Neutrophil (primary cell): ENCODE data around the gene ANAPC15.
"Not testable (repeated sequence)": the region's sequence is repeated elsewhere in the genome, so short reads cannot be mapped to it uniquely, and the experiment has no call there.

ENCODE experiments used
- H3K27ac ChIP-seq: fragments of 200-600 bp; sonication (generic); 2 replicates; pipeline ENCODE4 v1.5.1; 2016; ENCODE audit warnings: mild to moderate bottlenecking, moderate library complexity
- H3K27me3 ChIP-seq: fragments of 200-600 bp; sonication (generic); 2 replicates; pipeline ENCODE4 v1.6.0; 2016; ENCODE audit warnings: mild to moderate bottlenecking
- H3K36me3 ChIP-seq: fragments of 200-600 bp; sonication (generic); 2 replicates; pipeline ENCODE4 v1.5.1; 2017
- H3K4me1 ChIP-seq, 2 experiments: fragments of 200-600 bp in 1 of 2; sonication (generic) in 1 of 2; 1 replicate in 1 of 2; 2 replicates in 1 of 2; pipeline versions ENCODE4 v1.5.1 to v1.6.1; 2013 to 2016; ENCODE audit warnings: low read depth in 1 of 2, low read length in 1 of 2, mild to moderate bottlenecking in 1 of 2, moderate library complexity in 1 of 2; ENCODE audit not compliant: control insufficient read depth in 1 of 2, insufficient read depth in 1 of 2
- H3K4me3 ChIP-seq, 2 experiments: fragments of 200-600 bp in 1 of 2; sonication (generic) in 1 of 2; 1 replicate in 1 of 2; 2 replicates in 1 of 2; pipeline ENCODE4 v1.5.1; 2013 to 2016; ENCODE audit warnings: low read depth in 1 of 2, low read length in 1 of 2, mild to moderate bottlenecking in 1 of 2, moderate library complexity in 1 of 2
- H3K9me3 ChIP-seq: fragments of 200-600 bp; sonication (generic); 2 replicates; pipeline ENCODE4 v1.5.1; 2016
- TF ChIP-seq, protein P1 (sequence below): fragments of 200-600 bp; sonication (generic); IDR thresholded peaks from 2 replicates; pipeline ENCODE4 v1.5.1; 2016; ENCODE audit warnings: antibody characterized with exemption

The ANAPC15 gene

DNA sequence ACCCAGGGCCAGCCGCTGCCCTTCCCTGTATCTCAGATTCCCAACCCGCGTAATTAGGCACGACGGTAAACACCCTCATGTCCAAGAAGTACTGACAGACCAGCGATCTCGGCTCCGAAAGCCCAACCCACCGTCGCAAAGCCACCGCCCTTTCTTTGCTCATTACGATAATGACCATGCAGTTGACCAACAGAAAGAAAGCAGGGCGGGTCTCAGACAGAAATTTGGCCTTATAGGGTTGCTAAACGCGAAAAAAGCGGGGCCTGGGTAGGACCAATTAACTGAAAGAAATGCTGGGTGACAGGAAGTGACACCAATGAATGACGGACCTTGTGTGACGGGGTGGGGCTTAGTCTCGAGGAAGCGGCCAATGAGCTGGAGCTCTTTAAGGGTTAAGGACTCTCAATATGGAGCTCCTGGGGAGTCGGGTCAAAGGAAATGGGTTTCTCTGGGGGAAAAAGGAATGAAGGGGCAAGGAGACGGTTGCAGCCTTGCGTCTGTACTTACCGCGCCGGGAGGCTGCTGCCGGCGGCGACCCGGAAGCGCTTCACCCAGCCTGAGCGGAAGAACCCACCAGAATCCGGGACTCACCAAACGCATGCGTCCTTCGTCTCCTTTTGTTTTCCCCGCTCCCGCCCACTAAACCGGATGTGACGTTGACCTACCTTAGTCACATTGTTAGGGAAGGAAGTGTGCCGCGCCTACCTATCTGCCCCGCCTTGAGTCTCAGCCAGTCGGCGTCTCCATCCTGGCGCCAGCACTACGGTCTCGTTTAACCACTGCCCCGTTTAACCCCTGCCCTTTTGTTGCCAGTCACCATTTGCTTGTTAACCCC is at the start of gene ANAPC15:
ANAPC15 (minus strand) TSS at position 553 of the 835 bp plus-strand sequence. CDS start 1,419 bp downstream, outside the sequence.
- Histone ChIP-seq H3K27me3 (no peaks in the 10 kb centered on the region), H3K4me3 (peak within 1 kb of the TSS; percentile 67 to 78), H3K27ac (peak within 1 kb of the TSS; percentile 98), H3K36me3 (no peaks in the 10 kb centered on the region), H3K4me1 (peaks cover 58 to 59% of the 10 kb centered on the region in 2 experiments), H3K9me3 (no peaks in the 10 kb centered on the region)
- TF ChIP-seq, protein P1, sequence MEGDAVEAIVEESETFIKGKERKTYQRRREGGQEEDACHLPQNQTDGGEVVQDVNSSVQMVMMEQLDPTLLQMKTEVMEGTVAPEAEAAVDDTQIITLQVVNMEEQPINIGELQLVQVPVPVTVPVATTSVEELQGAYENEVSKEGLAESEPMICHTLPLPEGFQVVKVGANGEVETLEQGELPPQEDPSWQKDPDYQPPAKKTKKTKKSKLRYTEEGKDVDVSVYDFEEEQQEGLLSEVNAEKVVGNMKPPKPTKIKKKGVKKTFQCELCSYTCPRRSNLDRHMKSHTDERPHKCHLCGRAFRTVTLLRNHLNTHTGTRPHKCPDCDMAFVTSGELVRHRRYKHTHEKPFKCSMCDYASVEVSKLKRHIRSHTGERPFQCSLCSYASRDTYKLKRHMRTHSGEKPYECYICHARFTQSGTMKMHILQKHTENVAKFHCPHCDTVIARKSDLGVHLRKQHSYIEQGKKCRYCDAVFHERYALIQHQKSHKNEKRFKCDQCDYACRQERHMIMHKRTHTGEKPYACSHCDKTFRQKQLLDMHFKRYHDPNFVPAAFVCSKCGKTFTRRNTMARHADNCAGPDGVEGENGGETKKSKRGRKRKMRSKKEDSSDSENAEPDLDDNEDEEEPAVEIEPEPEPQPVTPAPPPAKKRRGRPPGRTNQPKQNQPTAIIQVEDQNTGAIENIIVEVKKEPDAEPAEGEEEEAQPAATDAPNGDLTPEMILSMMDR = peak; percentile 29

DNA sequence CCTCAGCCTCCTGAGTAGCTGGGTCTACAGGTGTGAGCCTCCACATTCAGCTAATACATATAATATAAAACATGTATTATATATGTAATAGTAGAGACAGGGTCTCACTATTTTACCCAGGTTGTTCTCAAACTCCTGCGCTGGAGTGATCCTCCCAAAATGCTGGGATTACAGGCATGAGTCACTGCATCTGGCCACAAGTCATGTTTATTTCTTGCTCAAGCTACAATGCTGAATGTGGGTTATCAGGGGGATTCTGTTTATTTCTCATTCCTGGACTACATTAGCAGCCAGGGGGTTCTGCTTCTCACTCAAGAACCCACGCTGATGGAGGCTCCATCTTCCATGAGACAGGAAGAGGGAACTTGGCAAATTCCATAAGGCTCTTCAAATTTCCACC is 47.8 kb upstream of the ANAPC15 start:
- TF ChIP-seq, protein P1 = no peak
- Histone ChIP-seq H3K4me3 (no peak overlapping the region), H3K4me1 (no peaks in the 10 kb centered on the region), H3K9me3 (no peaks in the 10 kb centered on the region), H3K27me3 (peaks cover 6% of the 10 kb centered on the region), H3K36me3 (no peaks in the 10 kb centered on the region), H3K27ac (no peak overlapping the region)

DNA sequence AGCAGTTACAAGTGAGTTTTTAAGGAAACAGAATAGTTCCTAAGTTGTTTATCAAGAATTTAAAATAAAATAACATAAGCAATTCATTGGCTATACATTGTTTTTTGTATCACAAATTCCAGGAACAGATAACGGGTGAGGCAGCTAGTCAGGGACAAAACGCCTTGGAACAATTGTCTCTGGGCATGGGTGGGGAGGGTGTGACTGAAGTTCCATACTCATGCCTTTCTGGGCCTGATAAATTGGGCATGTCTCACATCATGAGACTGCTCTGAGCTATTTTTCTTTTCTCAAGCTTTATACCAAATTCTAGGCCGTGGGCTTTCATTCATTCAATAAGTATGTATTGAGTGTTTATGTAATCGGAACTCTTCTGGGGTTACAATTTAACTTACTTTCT is 44.6 kb upstream of the ANAPC15 start:
- TF ChIP-seq, protein P1 = no peak
- Histone ChIP-seq H3K27ac (no peak overlapping the region), H3K4me3 (no peak overlapping the region), H3K27me3 (peaks cover 6% of the 10 kb centered on the region), H3K4me1 (no peaks in the 10 kb centered on the region), H3K9me3 (no peaks in the 10 kb centered on the region), H3K36me3 (no peaks in the 10 kb centered on the region)

DNA sequence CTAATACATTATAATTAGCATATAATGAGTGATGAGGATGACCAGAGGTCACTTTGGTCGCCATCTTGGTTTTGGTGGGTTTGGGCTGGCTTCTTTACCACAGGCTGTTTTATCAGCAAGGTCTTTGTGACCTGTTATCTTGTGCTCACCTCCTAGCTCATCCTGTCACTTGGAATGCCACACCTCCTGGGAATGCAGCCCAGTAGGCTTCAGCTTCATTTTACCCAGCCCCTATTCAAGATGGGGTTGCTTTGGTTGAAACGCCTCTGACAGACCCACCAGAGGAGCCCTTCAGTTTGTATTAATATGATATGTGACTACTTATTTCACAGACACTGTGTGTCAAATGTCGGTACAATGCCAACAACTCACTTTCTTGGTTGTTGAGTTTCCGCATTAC is 43.3 kb upstream of the ANAPC15 start:
- TF ChIP-seq, protein P1 = no peak

DNA sequence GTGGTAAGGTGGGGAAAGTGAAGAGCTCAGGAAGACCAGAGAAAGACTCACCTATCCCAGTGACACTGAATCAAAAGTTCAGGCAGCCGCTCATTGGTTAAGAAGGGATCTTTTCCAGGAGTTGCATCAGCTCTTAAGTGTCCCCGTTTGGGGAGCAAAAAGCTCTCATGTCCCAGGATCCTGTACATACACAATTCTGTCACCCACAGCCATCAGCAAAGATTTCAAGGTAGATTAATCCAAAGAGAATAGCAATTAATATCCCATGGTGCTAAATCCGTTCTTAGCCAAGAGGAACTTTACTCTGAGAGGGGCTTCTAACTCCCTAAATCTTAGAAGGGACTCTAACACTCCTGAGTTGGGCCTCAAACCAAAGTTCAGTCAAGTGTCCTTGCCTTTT is 42.3 kb upstream of the ANAPC15 start:
- H3K27me3 ChIP-seq = peaks cover 6% of the 10 kb centered on the region
- H3K4me1 ChIP-seq = no peaks in the 10 kb centered on the region
- H3K27ac ChIP-seq = no peak overlapping the region
- no peak overlapping the region for H3K4me3 ChIP-seq
- H3K36me3 ChIP-seq = no peaks in the 10 kb centered on the region
- no peaks in the 10 kb centered on the region for H3K9me3 ChIP-seq
- TF ChIP-seq, protein P1 = no peak

More for the DNA sequence above, 43.3 kb upstream of the ANAPC15 start:
- Histone ChIP-seq H3K36me3 (no peaks in the 10 kb centered on the region), H3K4me1 (no peaks in the 10 kb centered on the region), H3K27me3 (peaks cover 6% of the 10 kb centered on the region), H3K9me3 (no peaks in the 10 kb centered on the region), H3K4me3 (no peak overlapping the region), H3K27ac (no peak overlapping the region)

DNA sequence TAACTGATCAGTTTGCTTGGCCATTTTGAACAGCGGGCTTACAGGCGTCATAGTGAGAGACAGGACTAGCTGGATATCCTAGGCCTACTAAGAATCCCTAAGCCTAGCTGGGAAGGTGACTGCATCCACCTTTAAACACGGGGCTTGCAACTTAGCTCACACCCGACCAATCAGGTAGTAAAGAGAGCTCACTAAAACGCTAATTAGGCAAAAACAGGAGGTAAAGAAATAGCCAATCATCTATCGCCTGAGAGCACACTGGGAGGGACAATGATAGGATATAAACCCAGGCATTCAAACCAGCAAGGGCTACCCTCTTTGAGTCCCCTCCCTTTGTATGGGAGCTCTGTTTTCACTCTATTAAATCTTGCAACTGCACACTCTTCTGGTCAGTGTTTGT is 41.4 kb upstream of the ANAPC15 start:
- H3K27me3 ChIP-seq, H3K27ac ChIP-seq, H3K4me1 ChIP-seq, H3K9me3 ChIP-seq, H3K36me3 ChIP-seq, H3K4me3 ChIP-seq: not testable (repeated sequence)
